Measurements from ENCODE around the gene ZC3HAV1. TPM values are rescaled to one million over a fixed set of nuclear protein-coding genes. Genes with fewer than 3 reads are reported as not detected.

Gene ZC3HAV1
- total and polyA plus RNA-seq, 3 experiments from 2014 or later = 89.9 to 153 (median 92.8) TPM

GRCh38 chr7:139018910-139019309, 90.6 kb downstream of the ZC3HAV1 start:
- POLR2A ChIA-PET = no interaction called here

GRCh38 chr7:139016931-139017511, 92.5 kb downstream of the ZC3HAV1 start:
- H3K4me3 ChIP-seq (ENCODE audit: low read length) = no peak overlapping the region
- Mint-ChIP-seq H3K4me1 (peaks cover 6 to 7% (median 6%) of the 10 kb centered on the region in 3 donors), H3K27ac (peak overlapping the region in 1 of 8 donors; percentile 58), H3K27me3 (peaks cover 5 to 28% of the 10 kb centered on the region in 2 donors), H3K9me3 (no peaks in the 10 kb centered on the region), H3K4me3 (peak overlapping the region in 1 of 7 donors; percentile 2), H3K36me3 (no peaks in the 10 kb centered on the region)
- no peaks in the 10 kb centered on the region for H3K27me3 ChIP-seq (ENCODE audit: insufficient read depth, low read length, poor library complexity, severe bottlenecking)
- ChIA-PET POLR2A (interaction anchor here (1.0 to 1.3 kb wide), 2 partner anchors 58 to 111 kb away, joined by 4 to 5 read pairs; no protein-coding TSS in a partner anchor), CTCF (interaction anchor here (0.7 to 4.6 kb wide), 29 partner anchors 8 to 135 kb away, joined by 3 to 54 read pairs (median 4); no protein-coding TSS in a partner anchor)
- no peaks in the 10 kb centered on the region for H3K4me1 ChIP-seq (ENCODE audit: insufficient read depth, low read length)
- peak; percentile 35 to 73 (median 51) for DNase-seq
- H3K27ac ChIP-seq (ENCODE audit: low read depth, low read length) = no peak overlapping the region
- H3K9me3 ChIP-seq (ENCODE audit: low read length) = no peaks in the 10 kb centered on the region
- no peaks in the 10 kb centered on the region for H3K36me3 ChIP-seq (ENCODE audit: insufficient read depth, low read length)

More at GRCh38 chr7:139018910-139019309, 90.6 kb downstream of the ZC3HAV1 start:
- no peaks in the 10 kb centered on the region for H3K36me3 ChIP-seq (ENCODE audit: insufficient read depth, low read length)
- H3K9me3 ChIP-seq (ENCODE audit: low read length) = no peaks in the 10 kb centered on the region
- DNase-seq = no peak
- no peaks in the 10 kb centered on the region for H3K27me3 ChIP-seq (ENCODE audit: insufficient read depth, low read length, poor library complexity, severe bottlenecking)
- H3K9me3 Mint-ChIP-seq = no peaks in the 10 kb centered on the region
- peaks cover 6 to 7% (median 6%) of the 10 kb centered on the region in 3 donors for H3K4me1 Mint-ChIP-seq
- CTCF ChIA-PET = interaction anchor here (0.7 to 4.6 kb wide), 5 partner anchors 26 to 108 kb away, joined by 3 to 54 read pairs (median 26); no protein-coding TSS in a partner anchor
- no peak overlapping the region for H3K4me3 Mint-ChIP-seq
- H3K27me3 Mint-ChIP-seq = peaks cover 5 to 20% of the 10 kb centered on the region in 2 donors
- no peaks in the 10 kb centered on the region for H3K4me1 ChIP-seq (ENCODE audit: insufficient read depth, low read length)
- peaks cover 0 to 2% (median 0%) of the 10 kb centered on the region in 3 donors for H3K36me3 Mint-ChIP-seq
- H3K27ac Mint-ChIP-seq = no peak overlapping the region
- H3K4me3 ChIP-seq (ENCODE audit: low read length) = no peak overlapping the region
- H3K27ac ChIP-seq (ENCODE audit: low read depth, low read length) = no peak overlapping the region

- no peak for DNase-seq
- CTCF ChIA-PET = no interaction called here
- no peaks in the 10 kb centered on the region for H3K27me3 ChIP-seq (ENCODE audit: insufficient read depth, low read length, poor library complexity, severe bottlenecking)
- no peak overlapping the region for H3K4me3 ChIP-seq (ENCODE audit: low read length)
- no peaks in the 10 kb centered on the region for H3K4me1 Mint-ChIP-seq
- no peaks in the 10 kb centered on the region for H3K4me1 ChIP-seq (ENCODE audit: insufficient read depth, low read length)
- H3K27ac Mint-ChIP-seq = no peak overlapping the region
- no peaks in the 10 kb centered on the region for H3K36me3 ChIP-seq (ENCODE audit: insufficient read depth, low read length)
- H3K27me3 Mint-ChIP-seq = peaks cover 5 to 28% of the 10 kb centered on the region in 2 donors
- peaks cover 0 to 4% (median 3%) of the 10 kb centered on the region in 3 donors for H3K36me3 Mint-ChIP-seq
- H3K4me3 Mint-ChIP-seq = no peak overlapping the region
- H3K9me3 ChIP-seq (ENCODE audit: low read length) = no peaks in the 10 kb centered on the region
- no peaks in the 10 kb centered on the region for H3K9me3 Mint-ChIP-seq
- H3K27ac ChIP-seq (ENCODE audit: low read depth, low read length) = no peak overlapping the region
- POLR2A ChIA-PET = no interaction called here
These were observed 98.1 kb downstream of the ZC3HAV1 start for GRCh38 chr7:139011373-139011772.

GRCh38 chr7:139004321-139005090, 105.0 kb downstream of the ZC3HAV1 start:
- Mint-ChIP-seq H3K4me3 (no peak overlapping the region), H3K4me1 (no peaks in the 10 kb centered on the region)
- POLR2A ChIA-PET = no interaction called here

GRCh38 chr7:138999414-138999813, 110.1 kb downstream of the ZC3HAV1 start:
- ChIA-PET CTCF (no interaction called here), POLR2A (no interaction called here)
- H3K9me3 Mint-ChIP-seq = peaks cover 0 to 13% (median 3%) of the 10 kb centered on the region in 5 donors
- H3K36me3 ChIP-seq (ENCODE audit: insufficient read depth, low read length) = no peaks in the 10 kb centered on the region
- H3K27me3 ChIP-seq (ENCODE audit: insufficient read depth, low read length, poor library complexity, severe bottlenecking) = peaks cover 3% of the 10 kb centered on the region
- H3K4me1 Mint-ChIP-seq = no peaks in the 10 kb centered on the region
- DNase-seq = no peak
- H3K27me3 Mint-ChIP-seq = peaks cover 2 to 30% of the 10 kb centered on the region in 2 donors
- H3K4me3 Mint-ChIP-seq = no peak overlapping the region
- H3K4me3 ChIP-seq (ENCODE audit: low read length) = no peak overlapping the region
- H3K27ac ChIP-seq (ENCODE audit: low read depth, low read length) = no peak overlapping the region
- peaks cover 0 to 4% (median 0%) of the 10 kb centered on the region in 3 donors for H3K36me3 Mint-ChIP-seq
- no peaks in the 10 kb centered on the region for H3K9me3 ChIP-seq (ENCODE audit: low read length)
- H3K4me1 ChIP-seq (ENCODE audit: insufficient read depth, low read length) = no peaks in the 10 kb centered on the region
- H3K27ac Mint-ChIP-seq = no peak overlapping the region

More at GRCh38 chr7:139004321-139005090, 105.0 kb downstream of the ZC3HAV1 start:
- Mint-ChIP-seq H3K36me3 (peaks cover 0 to 8% (median 0%) of the 10 kb centered on the region in 3 donors), H3K9me3 (peaks cover 0 to 19% (median 5%) of the 10 kb centered on the region in 5 donors), H3K27me3 (peaks cover 0 to under 1% of the 10 kb centered on the region in 2 donors), H3K27ac (peak overlapping the region in 1 of 8 donors; percentile 9)
- CTCF ChIA-PET = no interaction called here
- Histone ChIP-seq H3K27me3 (ENCODE audit: insufficient read depth, low read length, poor library complexity, severe bottlenecking) (no peaks in the 10 kb centered on the region), H3K27ac (ENCODE audit: low read depth, low read length) (no peak overlapping the region), H3K9me3 (ENCODE audit: low read length) (no peaks in the 10 kb centered on the region), H3K36me3 (ENCODE audit: insufficient read depth, low read length) (no peaks in the 10 kb centered on the region), H3K4me3 (ENCODE audit: low read length) (no peak overlapping the region), H3K4me1 (ENCODE audit: insufficient read depth, low read length) (no peaks in the 10 kb centered on the region)
- no peak for DNase-seq

Other genes with a start within 250 kb of the ZC3HAV1 start
- 1 to 10 TPM; 1.1 to 1.2 TPM for gene KIAA1549, start 128.3 kb downstream of the ZC3HAV1 start, total RNA-seq
- not detected for gene KIAA1549, start 128.3 kb downstream of the ZC3HAV1 start, polyA plus RNA-seq
- gene ZC3HAV1L, start 73.7 kb downstream of the ZC3HAV1 start, total RNA-seq = 10 to 100 TPM; 12.6 to 13.6 TPM
- gene ZC3HAV1L, start 73.7 kb downstream of the ZC3HAV1 start, polyA plus RNA-seq = 1.1 TPM
- gene UBN2, start 121.5 kb upstream of the ZC3HAV1 start, total RNA-seq = 10 to 100 TPM; 13.0 to 13.6 TPM
- 3.2 TPM for gene UBN2, start 121.5 kb upstream of the ZC3HAV1 start, polyA plus RNA-seq
- 10 to 100 TPM; 10.7 to 12.2 TPM for gene FMC1, start 231.6 kb upstream of the ZC3HAV1 start, total RNA-seq
- gene FMC1, start 231.6 kb upstream of the ZC3HAV1 start, polyA plus RNA-seq = 46.4 TPM

Measured in CD8-positive, alpha-beta memory T cell (primary cell).